LHCN-M2 (cell line): ENCODE results near the gene RPL10. TPM values are rescaled to one million over a fixed set of nuclear protein-coding genes. Genes with fewer than 3 reads are reported as not detected.

ENCODE experiments used
- DNase-seq: peaks from one replicate; pipeline ENCODE4 v3.0.0-alpha.2; 2012; ENCODE audit warnings: low read depth
- polyA plus RNA-seq: library from polyadenylated mRNA; unstranded; fragments of >200 nt; gene quantifications from one replicate; pipeline ENCODE4 v1.2.1, GENCODE V29; 2012; ENCODE audit warnings: missing spikeins
- total RNA-seq: library from RNA; depleted of rRNA; stranded (reverse); fragments of >200 nt; gene quantifications from 2 replicates; pipeline ENCODE4 v1.2.3, GENCODE V29; 2014; rRNA removed

The RPL10 gene
- 2,668 and 4,535 TPM in 2 replicates for total RNA-seq
- 3,666 TPM for polyA plus RNA-seq

DNA sequence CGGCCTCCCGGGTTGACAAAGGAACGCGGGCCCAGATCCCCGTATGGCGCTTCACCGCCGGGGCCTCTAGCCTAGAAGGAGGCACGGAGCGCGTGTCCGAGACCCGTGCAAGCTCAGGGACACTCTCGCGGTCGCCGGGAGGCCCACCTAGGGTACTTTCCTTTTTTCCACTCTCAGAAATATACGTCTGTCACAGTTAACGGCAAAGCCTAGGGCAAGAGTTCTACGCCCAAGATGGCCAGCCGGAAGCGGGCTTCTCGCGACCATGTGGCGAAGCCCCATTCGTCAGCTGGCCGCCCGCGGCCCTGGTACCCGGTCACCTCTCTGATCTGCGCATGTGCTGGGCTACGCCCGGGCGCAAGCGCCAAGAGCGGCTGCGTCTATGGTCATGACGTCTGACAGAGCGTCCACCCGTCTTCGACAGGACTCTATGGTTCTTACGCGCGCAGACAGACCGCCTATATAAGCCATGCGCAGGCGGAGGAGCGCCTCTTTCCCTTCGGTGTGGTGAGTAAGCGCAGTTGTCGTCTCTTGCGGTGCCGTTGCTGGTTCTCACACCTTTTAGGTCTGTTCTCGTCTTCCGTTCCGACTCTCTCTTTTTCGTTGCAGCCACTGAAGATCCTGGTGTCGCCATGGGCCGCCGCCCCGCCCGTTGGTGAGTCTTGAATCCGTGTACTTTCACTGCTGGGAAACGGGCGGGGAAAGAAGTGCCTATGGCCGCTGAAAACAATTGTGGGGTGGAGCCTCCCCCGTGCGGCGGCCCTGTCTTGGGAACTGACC, at the start of gene RPL10:
Gene RPL10 (plus strand): TSS at position 490 of the 780 bp plus-strand sequence. CDS start 143 bp downstream, at position 633.
- DNase-seq, result peak; percentile 96

- no peak for DNase-seq
Observed at GRCh38 chrX:154348646-154349358, 49.4 kb upstream of the RPL10 start.

GRCh38 chrX:154349359-154349935, 48.7 kb upstream of the RPL10 start:
- DNase-seq, result no peak

DNA sequence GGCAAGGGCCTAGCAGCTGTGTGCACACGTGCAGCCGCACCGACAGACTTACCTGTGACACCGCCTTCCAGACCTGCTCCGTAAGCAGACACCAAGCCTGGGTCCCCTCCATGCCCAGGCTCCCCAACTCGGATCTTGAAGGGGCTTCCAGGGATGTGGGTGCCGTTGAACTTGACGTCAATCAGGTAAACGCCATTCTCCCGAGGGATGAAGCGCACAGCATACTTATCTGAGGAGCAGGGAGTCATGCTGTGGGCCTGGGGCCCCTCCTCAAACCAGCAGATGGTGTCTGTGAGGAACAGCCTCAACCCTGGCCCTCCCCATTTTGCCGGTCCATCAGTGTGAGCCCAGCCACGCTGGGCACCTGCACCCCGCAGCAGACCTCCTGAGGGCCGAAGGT, 48.2 kb upstream of the RPL10 start:
- no peak for DNase-seq

DNA sequence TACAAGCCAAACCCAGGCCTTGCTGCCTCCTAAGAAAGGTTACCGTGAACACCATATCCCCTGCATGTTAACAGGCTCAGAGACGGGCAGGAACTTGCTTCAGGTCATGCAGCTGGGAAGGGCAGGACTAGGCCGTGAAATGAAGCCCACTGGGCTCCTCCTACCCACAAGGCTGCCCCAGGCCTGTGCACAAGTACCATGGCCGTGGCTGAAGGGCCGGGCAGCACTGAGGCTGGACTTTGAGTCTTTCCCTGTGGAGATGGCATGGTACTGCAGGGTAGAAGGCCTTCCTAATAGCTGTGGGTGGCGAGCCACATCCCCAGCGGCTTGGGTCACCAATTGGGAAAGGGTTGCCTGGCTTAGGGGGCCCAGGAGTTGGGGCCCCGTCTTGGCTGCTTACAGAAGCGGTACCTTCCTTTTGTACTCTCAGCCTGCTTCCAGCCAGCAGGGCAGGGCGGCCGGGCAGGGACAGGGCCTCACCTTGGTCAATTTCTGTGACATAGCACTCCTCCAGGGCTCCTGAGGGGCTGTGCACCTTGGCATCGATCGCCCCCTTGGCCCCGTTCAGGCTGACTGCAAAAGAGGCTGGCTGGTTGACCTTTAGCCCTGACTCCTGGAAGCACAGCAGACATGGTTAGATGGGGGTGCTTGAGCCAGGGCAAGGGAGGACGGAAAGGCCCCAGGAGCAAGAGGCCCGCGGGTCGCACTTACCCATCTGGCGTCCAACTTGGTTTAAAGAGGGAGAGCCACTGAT, 47.6 kb upstream of the RPL10 start:
- no peak for DNase-seq

DNA sequence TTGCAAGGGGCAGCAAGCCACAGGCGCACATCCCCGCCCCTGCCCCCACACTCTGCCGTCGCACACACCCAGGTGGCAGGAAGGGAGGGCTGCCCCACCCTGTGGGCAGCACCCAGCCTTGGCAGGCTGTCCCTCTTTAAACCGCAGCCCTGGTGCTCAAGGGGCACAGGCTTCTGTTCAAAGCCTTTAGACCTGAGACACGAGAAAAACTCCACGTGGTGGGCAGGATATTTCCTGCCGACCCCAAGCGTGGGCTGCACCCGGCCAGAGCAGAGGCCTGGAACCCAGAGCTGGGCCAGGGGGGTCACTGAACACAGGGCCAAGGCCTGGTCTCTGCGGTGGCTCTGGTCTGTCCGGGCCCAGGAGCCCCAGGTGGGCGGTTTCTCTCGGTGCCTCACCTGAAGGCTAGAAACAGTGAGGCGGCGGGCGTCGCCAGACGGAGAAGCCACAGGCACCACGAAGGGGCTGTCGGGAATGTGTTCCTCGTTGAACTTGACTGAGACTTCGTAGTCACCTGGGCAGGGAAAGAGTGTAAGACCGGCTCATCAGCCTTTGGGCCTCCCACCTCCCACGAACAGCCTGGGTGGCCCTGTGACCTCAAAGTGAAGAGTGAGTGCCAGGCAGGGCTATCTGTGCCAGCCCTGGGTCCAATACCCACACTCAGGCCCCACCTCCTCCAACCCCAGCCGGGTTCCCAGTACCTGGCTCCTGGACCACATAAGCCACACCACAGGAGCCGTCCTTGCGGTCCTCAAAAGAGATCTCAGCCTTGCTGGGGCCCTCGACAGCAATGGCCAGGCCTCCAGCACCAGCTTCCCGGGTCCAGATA, 46.8 kb upstream of the RPL10 start:
- DNase-seq, result no peak

DNA sequence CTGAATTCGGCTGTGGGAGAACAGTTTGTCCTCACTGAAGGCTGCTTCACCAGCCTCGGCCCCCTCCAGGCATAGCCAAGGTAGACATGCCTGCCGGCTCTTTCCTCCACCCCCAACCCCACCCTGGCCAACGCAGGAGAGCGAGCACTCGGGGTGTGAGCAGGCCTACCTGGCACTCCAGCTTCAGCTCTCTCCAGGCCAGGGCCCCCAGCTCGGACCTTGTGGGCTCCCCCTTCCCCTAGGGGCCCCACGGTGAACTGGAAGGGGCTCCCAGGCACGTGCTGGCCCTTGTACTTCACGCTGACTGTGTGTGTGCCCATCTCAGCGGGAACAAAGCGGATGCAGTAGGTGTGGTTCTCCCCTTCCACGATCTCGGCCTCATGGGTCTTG, 46.2 kb upstream of the RPL10 start:
- no peak for DNase-seq

DNA sequence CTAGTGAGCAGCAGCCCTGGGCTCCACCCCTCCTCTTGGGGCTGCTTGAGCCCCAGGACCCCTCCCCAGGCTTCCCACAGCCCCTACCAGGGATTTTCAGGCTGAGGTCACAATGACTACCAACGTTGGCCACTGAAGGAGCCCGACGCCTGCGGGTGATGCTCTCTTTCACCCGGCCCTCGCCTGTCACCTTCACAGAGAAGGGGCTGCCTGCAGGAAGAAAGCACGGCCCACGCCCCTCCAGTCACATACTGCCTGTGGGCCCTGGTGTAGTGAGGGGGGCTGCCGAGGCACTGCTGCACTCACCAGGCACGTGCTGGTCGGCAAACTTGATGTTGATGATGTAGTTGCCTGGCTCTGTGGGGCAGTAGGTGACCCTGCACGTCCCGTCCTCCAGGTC, 45.7 kb upstream of the RPL10 start:
- DNase-seq, result no peak

GRCh38 chrX:154353172-154353843, 44.9 kb upstream of the RPL10 start:
- no peak for DNase-seq

GRCh38 chrX:154354013-154354412, 44.2 kb upstream of the RPL10 start:
- DNase-seq, result no peak

DNA sequence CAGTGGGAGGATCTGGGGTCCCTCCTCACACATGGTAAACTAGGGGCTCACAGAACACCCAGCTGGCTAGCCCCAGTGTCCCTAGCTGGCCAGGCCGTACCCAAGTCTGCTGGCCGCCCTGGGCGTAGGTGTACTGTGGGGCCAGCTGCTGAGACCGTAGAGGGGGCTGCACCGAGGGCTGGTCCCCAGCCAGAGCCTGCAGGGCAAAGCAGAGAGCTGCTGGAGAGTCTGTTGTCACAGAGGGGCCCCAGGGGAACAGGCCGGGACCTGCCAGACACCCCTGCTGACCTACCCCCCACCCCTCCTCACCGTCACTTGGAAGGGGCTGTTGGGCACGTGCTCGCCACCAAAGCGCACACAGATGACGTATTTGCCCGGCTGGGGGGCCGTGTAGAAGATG, 43.7 kb upstream of the RPL10 start:
- DNase-seq, result no peak

- no peak for DNase-seq
Observed at GRCh38 chrX:154355094-154355775, 42.9 kb upstream of the RPL10 start.

GRCh38 chrX:154355776-154356140, 42.4 kb upstream of the RPL10 start:
- DNase-seq, result no peak

DNA sequence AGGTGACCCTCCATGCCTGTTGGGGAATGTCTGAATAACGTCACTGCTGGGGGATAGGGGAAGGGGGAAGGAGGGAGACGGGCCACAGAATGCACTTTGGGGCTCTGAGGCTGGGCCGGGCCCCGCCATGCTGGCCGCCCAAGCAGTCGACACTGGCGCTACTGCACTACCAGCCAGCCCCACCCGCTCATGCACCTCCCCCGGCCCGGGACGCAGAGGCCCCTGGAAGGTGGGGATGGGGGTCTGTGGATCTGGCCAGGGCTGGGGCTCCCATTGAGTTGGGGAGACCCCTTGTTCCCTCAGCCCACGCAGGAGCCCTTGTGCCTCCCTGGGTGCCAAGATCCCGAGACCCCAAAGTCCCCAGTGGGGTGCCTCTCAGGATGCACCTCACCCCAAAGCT, 41.6 kb upstream of the RPL10 start:
- no peak for DNase-seq

- no peak for DNase-seq
Observed at GRCh38 chrX:154357205-154357604, 41.0 kb upstream of the RPL10 start.

- DNase-seq, result no peak
Observed at GRCh38 chrX:154358011-154358410, 40.2 kb upstream of the RPL10 start.

- DNase-seq, result no peak
Observed at GRCh38 chrX:154358829-154359228, 39.3 kb upstream of the RPL10 start.

GRCh38 chrX:154359362-154360154, 38.6 kb upstream of the RPL10 start:
- DNase-seq, result no peak

GRCh38 chrX:154360155-154360713, 37.9 kb upstream of the RPL10 start:
- DNase-seq, result no peak
